Stimulated activated CD4-positive, alpha-beta T cell treated with anti-CD3 and anti-CD28 coated beads, Interleukin-12 subunit alpha, Interleukin-12 subunit beta, amount 100 ng/mL, for 4 hours (primary cell): ENCODE measurements around the gene UQCC5.

ENCODE experiments used
- DNase-seq: peaks from one replicate; pipeline ENCODE4 v3.0.0-alpha.2; 2020

The UQCC5 gene

DNA sequence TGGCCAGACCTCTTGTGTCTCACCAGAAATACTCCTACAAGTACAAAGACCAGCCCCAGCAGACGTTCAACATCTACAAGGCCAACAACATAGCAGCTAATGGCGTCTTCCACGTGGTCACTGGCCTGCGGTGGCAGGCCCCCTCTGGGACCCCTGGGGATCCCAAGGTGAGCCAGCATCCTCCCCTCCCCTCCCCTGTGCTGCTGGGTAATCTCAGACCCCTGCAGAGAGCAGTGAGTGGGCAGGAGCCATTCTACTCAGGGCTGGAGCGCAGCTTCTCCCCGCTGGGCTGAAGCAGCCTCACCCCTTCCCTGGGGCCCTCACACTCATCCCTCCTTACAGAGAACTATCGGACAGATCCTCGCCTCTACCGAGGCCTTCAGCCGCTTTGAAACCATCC lies 31.4 kb upstream of the UQCC5 start:
- DNase-seq = no peak

DNA sequence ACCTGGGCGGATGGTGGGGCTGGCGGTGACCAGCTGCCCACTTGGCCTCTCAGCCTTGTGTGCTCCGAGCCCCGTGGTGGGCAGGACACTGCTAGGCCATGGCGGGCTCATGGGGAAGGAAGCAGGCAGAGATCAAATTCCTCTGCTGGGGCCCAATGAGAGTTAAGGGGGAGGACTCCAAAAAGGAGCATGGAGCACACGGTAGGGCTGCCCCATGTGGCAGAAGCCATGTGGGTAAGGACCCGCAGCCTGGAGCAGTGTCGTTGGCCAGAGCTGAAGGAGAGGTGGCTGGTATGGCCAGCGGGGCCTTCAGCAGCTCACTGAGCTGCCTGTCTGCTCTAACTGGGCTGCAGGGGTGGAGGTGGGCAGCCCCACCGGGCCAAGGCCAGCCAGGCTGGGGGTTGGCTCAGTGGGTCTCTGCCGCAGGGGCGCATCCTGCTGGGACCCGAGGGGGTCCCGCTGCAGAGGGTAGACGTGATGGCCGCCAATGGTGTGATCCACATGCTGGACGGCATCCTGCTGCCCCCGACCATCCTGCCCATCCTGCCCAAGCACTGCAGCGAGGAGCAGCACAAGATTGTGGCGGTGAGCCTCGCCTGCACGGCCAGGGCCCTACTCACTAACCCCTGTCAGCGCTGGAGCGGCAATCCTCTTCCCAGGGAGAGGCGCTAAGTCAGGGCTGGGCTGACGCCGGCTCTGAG lies 30.0 kb upstream of the UQCC5 start:
- no peak for DNase-seq

DNA sequence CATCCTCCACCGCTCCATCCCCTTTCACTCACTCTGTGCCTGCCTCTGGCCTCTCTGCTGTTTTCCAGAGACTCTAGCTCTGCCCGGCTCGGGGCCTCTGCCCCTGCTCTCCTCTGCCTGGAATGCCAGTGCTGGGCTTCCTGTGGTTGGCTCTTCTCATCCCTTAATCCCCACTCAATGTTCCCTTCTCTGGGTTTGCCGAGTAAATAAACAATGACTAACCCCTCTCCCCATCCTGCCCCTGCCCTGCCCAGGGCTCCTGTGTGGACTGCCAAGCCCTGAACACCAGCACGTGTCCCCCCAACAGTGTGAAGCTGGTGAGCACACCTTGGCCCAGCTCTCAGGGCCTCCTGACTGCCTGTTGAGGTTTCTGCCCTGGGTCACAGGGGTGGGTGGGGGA lies 29.0 kb upstream of the UQCC5 start:
- no peak for DNase-seq

- DNase-seq = no peak
Observed at GRCh38 chr3:52509753-52510328, 26.6 kb upstream of the UQCC5 start.

GRCh38 chr3:52511509-52511908 lies 24.9 kb upstream of the UQCC5 start:
- DNase-seq = no peak

DNA sequence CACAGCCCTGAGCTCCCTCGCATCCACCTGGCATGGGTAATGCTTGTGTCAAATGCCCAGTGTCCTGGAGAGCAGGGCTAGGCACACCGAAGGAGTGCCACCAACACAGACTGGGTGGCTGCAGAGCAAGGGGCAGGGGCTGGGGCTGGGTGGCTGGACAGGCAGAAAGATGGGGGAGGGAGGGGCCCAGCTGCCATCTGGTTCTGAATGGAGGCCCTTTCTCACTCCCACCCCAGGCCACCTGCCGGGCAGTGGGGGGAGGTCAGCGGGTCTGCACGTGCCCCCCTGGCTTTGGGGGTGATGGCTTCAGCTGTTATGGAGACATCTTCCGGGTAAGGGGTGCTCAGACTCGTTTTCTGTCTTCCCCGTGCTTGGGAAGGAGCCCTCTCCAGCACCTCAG lies 24.3 kb upstream of the UQCC5 start:
- no peak for DNase-seq

GRCh38 chr3:52512727-52513126 lies 23.7 kb upstream of the UQCC5 start:
- DNase-seq = no peak

DNA sequence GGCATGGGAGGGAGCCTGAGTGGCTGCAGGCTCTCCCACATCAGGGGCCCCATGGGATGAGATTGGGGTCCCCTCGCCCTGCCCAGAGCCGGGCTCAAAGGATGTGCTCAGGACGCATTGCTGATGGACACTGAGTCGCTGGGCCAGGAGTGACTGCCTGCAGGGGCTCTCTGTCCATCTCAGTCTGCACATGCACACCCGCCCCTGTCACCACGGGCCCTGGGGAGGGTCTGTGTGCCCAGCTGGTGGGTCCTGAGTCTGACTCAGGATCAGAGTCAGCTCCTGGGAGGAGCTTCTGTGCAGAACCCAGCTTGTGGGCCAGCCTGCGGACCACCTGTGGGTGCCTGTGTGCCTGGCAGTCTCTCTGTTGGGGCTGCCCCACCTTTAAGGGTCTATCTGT lies 23.1 kb upstream of the UQCC5 start:
- no peak for DNase-seq

- DNase-seq = no peak
Observed at GRCh38 chr3:52514576-52514975, 21.8 kb upstream of the UQCC5 start.

DNA sequence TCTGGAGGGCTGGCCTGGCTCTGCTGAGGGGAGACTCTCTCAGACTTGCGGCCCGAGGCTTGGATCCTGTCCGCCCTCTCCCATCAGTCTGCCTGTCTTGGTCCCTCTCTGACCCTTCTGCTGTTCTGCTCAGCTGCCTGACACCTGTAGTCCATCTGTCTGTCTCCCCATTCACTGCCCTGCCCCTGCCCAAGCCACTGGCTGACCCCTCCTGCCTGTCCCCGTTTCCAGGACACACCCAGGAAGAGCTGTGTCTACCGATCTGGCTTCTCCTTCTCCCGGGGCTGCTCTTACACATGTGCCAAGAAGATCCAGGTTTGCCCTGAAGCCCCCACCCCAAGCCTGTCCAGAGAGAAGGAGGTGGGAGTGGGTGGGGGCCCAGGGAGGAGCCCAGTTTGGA lies 21.2 kb upstream of the UQCC5 start:
- DNase-seq = no peak

DNA sequence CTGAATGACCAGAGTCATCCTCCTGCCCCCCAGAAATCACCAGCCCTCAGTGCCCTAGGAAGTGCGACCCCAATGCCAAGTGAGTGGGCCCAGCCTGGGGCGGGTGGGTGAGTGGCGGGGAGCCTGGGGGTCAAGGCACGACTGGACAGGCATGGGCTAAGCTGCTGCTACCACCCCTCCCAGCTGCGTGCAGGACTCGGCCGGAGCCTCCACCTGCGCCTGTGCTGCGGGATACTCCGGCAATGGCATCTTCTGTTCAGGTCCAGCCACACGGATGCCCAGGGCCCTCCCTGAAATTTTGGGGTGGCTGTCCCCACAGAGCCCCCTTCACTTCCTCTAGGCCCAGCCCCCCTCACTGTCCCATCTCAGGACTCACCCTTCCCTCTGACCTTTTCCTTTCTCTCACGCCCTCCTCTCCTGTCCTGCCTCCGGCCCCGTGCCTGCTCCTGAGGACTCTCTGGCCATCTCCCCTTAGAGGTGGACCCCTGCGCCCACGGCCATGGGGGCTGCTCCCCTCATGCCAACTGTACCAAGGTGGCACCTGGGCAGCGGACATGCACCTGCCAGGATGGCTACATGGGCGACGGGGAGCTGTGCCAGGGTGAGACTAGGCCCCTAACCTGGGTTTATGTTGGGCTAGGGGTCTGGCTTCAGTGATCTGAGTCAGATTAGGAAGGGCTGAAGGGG lies 19.8 kb upstream of the UQCC5 start:
- DNase-seq = no peak

- DNase-seq = no peak
Observed at GRCh38 chr3:52517796-52518722, 18.3 kb upstream of the UQCC5 start.

DNA sequence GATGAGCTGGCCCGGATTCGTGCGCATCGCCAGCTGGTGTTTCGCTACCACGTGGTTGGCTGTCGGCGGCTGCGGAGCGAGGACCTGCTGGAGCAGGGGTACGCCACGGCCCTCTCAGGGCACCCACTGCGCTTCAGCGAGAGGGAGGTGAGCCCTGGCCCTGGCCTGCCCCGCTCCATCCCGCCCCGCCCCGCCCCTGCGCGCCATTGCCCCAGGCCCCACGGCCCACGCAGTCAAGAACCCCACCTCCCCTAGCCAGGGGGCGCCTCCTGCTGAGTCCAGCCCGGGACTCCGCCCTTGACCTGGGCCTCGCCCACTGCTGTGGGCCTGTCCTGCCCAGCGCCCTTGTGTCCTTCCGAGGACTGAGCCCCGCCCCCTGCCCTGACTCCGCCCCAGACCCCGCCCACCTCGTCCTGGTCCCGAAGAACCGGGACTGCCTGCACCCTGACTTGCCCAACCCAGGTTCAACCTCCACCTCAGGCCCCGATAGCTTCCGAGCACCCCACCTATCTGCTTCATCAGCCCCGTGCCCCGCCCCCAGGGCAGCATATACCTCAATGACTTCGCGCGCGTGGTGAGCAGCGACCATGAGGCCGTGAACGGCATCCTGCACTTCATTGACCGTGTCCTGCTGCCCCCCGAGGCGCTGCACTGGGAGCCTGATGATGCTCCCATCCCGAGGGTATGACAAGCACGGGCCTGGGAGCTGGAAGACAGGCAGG lies 17.5 kb upstream of the UQCC5 start:
- no peak for DNase-seq

DNA sequence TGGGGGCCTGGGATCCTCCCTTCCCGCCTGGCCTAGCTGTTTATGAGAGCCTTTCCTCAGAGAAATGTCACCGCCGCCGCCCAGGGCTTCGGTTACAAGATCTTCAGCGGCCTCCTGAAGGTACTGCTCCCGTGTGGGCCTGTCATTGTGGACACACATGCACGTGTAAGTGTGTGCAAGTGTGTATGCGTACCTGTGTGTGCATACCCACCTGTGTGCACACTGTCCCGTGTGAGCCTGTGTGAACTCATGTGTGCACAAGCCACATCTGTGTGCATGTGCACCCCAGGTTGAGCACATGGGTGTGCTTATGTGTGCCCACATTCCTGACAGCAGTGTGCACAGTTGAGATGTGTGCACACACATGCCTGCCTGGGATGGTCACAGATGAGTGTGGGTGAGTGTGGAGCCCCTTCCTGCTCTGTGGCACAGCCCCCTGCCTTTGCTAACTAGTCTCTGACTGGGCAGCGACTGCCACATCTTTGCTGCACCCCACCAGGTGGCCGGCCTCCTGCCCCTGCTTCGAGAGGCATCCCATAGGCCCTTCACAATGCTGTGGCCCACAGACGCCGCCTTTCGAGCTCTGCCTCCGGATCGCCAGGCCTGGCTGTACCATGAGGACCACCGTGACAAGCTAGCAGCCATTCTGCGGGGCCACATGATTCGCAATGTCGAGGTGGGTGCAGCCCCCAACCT lies 16.8 kb upstream of the UQCC5 start:
- DNase-seq = no peak

DNA sequence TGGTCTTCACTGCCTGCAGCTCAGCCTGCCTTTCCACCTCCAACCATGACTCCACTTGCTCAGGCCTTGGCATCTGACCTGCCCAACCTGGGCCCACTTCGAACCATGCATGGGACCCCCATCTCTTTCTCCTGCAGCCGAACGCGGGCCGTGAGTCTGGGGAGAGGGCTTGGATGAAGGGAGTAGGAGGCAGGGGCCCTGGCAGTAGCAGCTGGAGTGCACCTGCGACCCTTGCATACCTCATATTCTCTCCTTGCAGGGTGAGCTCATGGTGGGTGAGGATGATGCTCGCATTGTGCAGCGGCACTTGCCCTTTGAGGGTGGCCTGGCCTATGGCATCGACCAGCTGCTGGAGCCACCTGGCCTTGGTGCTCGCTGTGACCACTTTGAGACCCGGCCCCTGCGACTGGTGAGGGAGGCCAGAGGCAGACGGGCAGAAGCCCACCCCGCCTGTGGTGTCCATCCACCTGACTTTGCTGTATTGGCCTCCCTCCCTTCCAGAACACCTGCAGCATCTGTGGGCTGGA lies 16.2 kb upstream of the UQCC5 start:
- no peak for DNase-seq

- DNase-seq = no peak
Observed at GRCh38 chr3:52520716-52521487, 15.5 kb upstream of the UQCC5 start.

GRCh38 chr3:52521488-52521824 lies 14.9 kb upstream of the UQCC5 start:
- no peak for DNase-seq

DNA sequence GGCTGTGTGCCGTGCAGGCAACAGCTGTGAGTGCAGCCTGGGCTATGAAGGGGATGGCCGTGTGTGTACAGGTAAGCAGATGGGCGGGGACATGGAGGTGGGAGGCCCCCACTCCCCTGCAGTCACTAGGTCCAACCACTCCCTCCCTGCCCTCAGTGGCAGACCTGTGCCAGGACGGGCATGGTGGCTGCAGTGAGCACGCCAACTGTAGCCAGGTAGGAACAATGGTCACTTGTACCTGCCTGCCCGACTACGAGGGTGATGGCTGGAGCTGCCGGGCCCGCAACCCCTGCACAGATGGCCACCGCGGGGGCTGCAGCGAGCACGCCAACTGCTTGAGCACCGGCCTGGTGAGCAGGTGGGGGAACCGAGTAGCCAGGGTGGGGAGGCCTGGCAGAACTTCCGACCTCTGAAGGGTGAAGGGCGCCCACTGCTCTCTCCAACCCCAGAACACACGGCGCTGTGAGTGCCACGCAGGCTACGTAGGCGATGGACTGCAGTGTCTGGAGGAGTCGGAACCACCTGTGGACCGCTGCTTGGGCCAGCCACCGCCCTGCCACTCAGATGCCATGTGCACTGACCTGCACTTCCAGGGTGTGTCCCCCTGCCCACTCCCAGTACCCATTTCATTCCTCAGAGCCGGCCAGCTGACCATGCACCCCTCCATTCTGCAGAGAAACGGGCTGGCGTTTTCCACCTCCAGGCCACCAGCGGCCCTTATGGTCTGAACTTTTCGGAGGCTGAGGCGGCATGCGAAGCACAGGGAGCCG lies 14.3 kb upstream of the UQCC5 start:
- DNase-seq = no peak

DNA sequence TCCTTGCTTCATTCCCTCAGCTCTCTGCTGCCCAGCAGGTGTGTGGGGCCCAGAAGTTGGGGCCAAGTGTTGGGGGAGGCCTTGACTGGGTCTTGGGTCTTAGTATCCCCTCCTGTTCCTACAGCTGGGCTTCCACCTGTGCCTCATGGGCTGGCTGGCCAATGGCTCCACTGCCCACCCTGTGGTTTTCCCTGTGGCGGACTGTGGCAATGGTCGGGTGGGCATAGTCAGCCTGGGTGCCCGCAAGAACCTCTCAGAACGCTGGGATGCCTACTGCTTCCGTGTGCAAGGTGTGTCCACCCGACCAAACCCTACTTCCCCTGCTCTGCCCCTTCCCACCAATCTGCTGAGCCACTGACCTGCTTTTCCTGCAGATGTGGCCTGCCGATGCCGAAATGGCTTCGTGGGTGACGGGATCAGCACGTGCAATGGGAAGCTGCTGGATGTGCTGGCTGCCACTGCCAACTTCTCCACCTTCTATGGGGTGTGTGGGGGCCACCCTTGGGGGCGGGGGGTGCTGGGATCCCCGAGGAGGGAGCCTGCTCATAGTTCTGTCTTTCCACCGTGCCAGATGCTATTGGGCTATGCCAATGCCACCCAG lies 13.7 kb upstream of the UQCC5 start:
- DNase-seq = no peak
